Gastrocnemius medialis (tissue), 4 donors: ENCODE data around the gene CCSER1. TPM values are rescaled to one million over a fixed set of nuclear protein-coding genes. Genes with fewer than 3 reads are reported as not detected.
"Not testable (repeated sequence)": the region's sequence is repeated elsewhere in the genome, so short reads cannot be mapped to it uniquely, and the experiment has no call there.

Experiments
- ATAC-seq, 2 donors: fragments of 150-250 bp; one replicate each; pipeline ENCODE4 v1.9.1; 2016
- DNase-seq, 2 donors: peaks; one replicate each; pipeline ENCODE4 v3.0.0-alpha.2; 2019
- H3K27ac ChIP-seq, 4 donors: fragments of 200-600 bp; sonication (generic); 1 replicate in 1 of 4; 2 replicates in 3 of 4; pipeline ENCODE4 v1.5.1; 2016 to 2018; ENCODE audit warnings: mild to moderate bottlenecking in 2 of 4, moderate library complexity in 1 of 4
- H3K27me3 ChIP-seq, 3 donors: fragments of 200-600 bp; sonication (generic) in 2 of 3; 1 replicate in 1 of 3; 2 replicates in 2 of 3; pipeline versions ENCODE4 v1.5.1 to v1.6.0; 2016 to 2019; ENCODE audit warnings: mild to moderate bottlenecking in 1 of 3, moderate library complexity in 1 of 3
- H3K36me3 ChIP-seq, 2 donors: fragments of 200-600 bp; sonication (generic) in 1 of 2; one replicate each; pipeline ENCODE4 v1.5.1; 2017 to 2018
- H3K4me1 ChIP-seq, 2 donors: fragments of 200-600 bp; sonication (generic) in 1 of 2; one replicate each; pipeline ENCODE4 v1.5.1; 2016 to 2017; ENCODE audit warnings: mild to moderate bottlenecking in 2 of 2
- H3K4me3 ChIP-seq, 4 donors: fragments of 200-600 bp; sonication (generic) in 3 of 4; 1 replicate in 1 of 4; 2 replicates in 3 of 4; pipeline ENCODE4 v1.5.1; 2016 to 2019; ENCODE audit warnings: mild to moderate bottlenecking in 2 of 4
- H3K9me3 ChIP-seq, 3 donors: fragments of 200-600 bp; sonication (generic) in 2 of 3; 1 replicate in 1 of 3; 2 replicates in 2 of 3; pipeline ENCODE4 v1.5.1; 2016 to 2019
- CTCF ChIP-seq, 5 experiments: fragments of 450-650 bp in 3 of 5; fragments of 200-600 bp in 2 of 5; sonication (generic) in 2 of 5; IDR thresholded peaks in 4 of 5; conservative IDR thresholded peaks in 1 of 5; 1 replicate in 4 of 5; 2 replicates in 1 of 5; pipeline ENCODE4 v1.5.1; 2016 to 2019; ENCODE audit warnings: antibody characterized with exemption in 5 of 5, mild to moderate bottlenecking in 3 of 5, moderate library complexity in 3 of 5
- POLR2A ChIP-seq, 2 donors: fragments of 450-650 bp; IDR thresholded peaks; one replicate each; pipeline ENCODE4 v1.6.1; 2017; ENCODE audit warnings: antibody characterized with exemption in 2 of 2, mild to moderate bottlenecking in 2 of 2, moderate library complexity in 2 of 2
- in situ Hi-C, 4 donors: fragments of 200-750 bp; cut with MboI; loops; one replicate each; pipeline versions ENCODE4 v1.15.0 to v1.8.0; 2017; ENCODE audit warnings: low sequenced_read_pairs in 4 of 4
- intact Hi-C: fragments of 100-400 bp; cut with DNase I; formaldehyde crosslinking; loops from one replicate; pipeline ENCODE4 v1.15.1; 2023; ENCODE audit warnings: low total_unique reads
- total RNA-seq, 4 donors: library from RNA; depleted of rRNA; stranded (reverse); fragments of >200 nt; gene quantifications; one replicate each; pipeline versions ENCODE4 v1.1.0 to v1.2.3, GENCODE V29; 2016

CCSER1 gene
- total RNA-seq, 4 donors from 2014 or later: 0.39 to 0.83 (median 0.63) TPM

- DNase-seq (no peak), ATAC-seq (no peak)
- H3K9me3 ChIP-seq: no peaks in the 10 kb centered on the region
- in situ Hi-C loops: no loop called here
- H3K27ac ChIP-seq: no peak overlapping the region
- no peak overlapping the region for H3K4me3 ChIP-seq
- no peaks in the 10 kb centered on the region for H3K27me3 ChIP-seq
- intact Hi-C loops: no loop called here
- H3K36me3 ChIP-seq: no peaks in the 10 kb centered on the region
- no peaks in the 10 kb centered on the region for H3K4me1 ChIP-seq
- TF ChIP-seq CTCF (IDR thresholded peaks at IDR 0.05 in 4 of 5, conservative IDR thresholded peaks at IDR 0.05 in 1 of 5): no peak
- no peak for TF ChIP-seq POLR2A (IDR thresholded peaks at IDR 0.05)
These were observed 1192.5 kb downstream of the CCSER1 start for GRCh38 chr4:91319556-91320268.

GRCh38 chr4:91322961-91323360 is 1195.8 kb downstream of the CCSER1 start:
- Histone ChIP-seq H3K36me3 (no peaks in the 10 kb centered on the region), H3K27me3 (no peaks in the 10 kb centered on the region), H3K27ac (no peak overlapping the region), H3K4me1 (no peaks in the 10 kb centered on the region), H3K9me3 (no peaks in the 10 kb centered on the region), H3K4me3 (no peak overlapping the region)
- ATAC-seq: no peak
- in situ Hi-C loops: no loop called here
- no peak for TF ChIP-seq CTCF (IDR thresholded peaks at IDR 0.05 in 4 of 5, conservative IDR thresholded peaks at IDR 0.05 in 1 of 5)
- TF ChIP-seq POLR2A (IDR thresholded peaks at IDR 0.05): no peak
- no peak for DNase-seq
- intact Hi-C loops: no loop called here

GRCh38 chr4:91325495-91325894 is 1198.3 kb downstream of the CCSER1 start:
- H3K27ac ChIP-seq: no peak overlapping the region
- intact Hi-C loops (no loop called here), in situ Hi-C loops (no loop called here)
- TF ChIP-seq CTCF (IDR thresholded peaks at IDR 0.05 in 4 of 5, conservative IDR thresholded peaks at IDR 0.05 in 1 of 5): no peak
- no peak for TF ChIP-seq POLR2A (IDR thresholded peaks at IDR 0.05)
- DNase-seq (no peak), ATAC-seq (no peak)
- H3K36me3 ChIP-seq: no peaks in the 10 kb centered on the region
- H3K4me3 ChIP-seq: no peak overlapping the region
- no peaks in the 10 kb centered on the region for H3K4me1 ChIP-seq
- no peaks in the 10 kb centered on the region for H3K9me3 ChIP-seq
- no peaks in the 10 kb centered on the region for H3K27me3 ChIP-seq

- in situ Hi-C loops, ATAC-seq: not testable (repeated sequence)
These were observed 1199.0 kb downstream of the CCSER1 start for GRCh38 chr4:91326167-91326566.

GRCh38 chr4:91330555-91331137 is 1203.5 kb downstream of the CCSER1 start:
- no peak for ATAC-seq

More at GRCh38 chr4:91326167-91326566, 1199.0 kb downstream of the CCSER1 start:
- H3K27me3 ChIP-seq, intact Hi-C loops, H3K9me3 ChIP-seq, H3K36me3 ChIP-seq, H3K4me3 ChIP-seq, DNase-seq, H3K27ac ChIP-seq, H3K4me1 ChIP-seq: not testable (repeated sequence)

More at GRCh38 chr4:91330555-91331137, 1203.5 kb downstream of the CCSER1 start:
- Histone ChIP-seq H3K36me3 (no peaks in the 10 kb centered on the region), H3K27ac (no peak overlapping the region), H3K4me3 (no peak overlapping the region), H3K27me3 (no peaks in the 10 kb centered on the region), H3K9me3 (no peaks in the 10 kb centered on the region), H3K4me1 (no peaks in the 10 kb centered on the region)
- DNase-seq: no peak
- TF ChIP-seq POLR2A (IDR thresholded peaks at IDR 0.05) (no peak), CTCF (IDR thresholded peaks at IDR 0.05 in 4 of 5, conservative IDR thresholded peaks at IDR 0.05 in 1 of 5) (no peak)
- in situ Hi-C loops: no loop called here
- intact Hi-C loops: no loop called here
